Vagina (tissue), 2 donors: ENCODE results near the gene CAMK2B.

ENCODE experiments used
- POLR2A ChIP-seq, 2 donors: fragments of 450-650 bp; IDR thresholded peaks; one replicate each; pipeline ENCODE4 v1.6.1; 2017; ENCODE audit warnings: antibody characterized with exemption in 2 of 2, mild to moderate bottlenecking in 2 of 2, moderate library complexity in 2 of 2
- POLR2AphosphoS5 ChIP-seq, 2 donors: sonication (generic); formaldehyde crosslinking; IDR thresholded peaks; one replicate each; pipeline ENCODE4 v1.9.0; 2017; ENCODE audit warnings: antibody characterized with exemption in 2 of 2, mild to moderate bottlenecking in 2 of 2, low read depth in 1 of 2; ENCODE audit not compliant: insufficient read depth in 1 of 2
- TF ChIP-seq, protein P1 (sequence below), 3 experiments: fragments of 450-650 bp in 2 of 3; fragments of 200-600 bp in 1 of 3; sonication (generic) in 1 of 3; IDR thresholded peaks; one replicate each; pipeline ENCODE4 v1.5.1; 2017 to 2019; ENCODE audit warnings: antibody characterized with exemption in 3 of 3, mild to moderate bottlenecking in 2 of 3, moderate library complexity in 2 of 3

DNA sequence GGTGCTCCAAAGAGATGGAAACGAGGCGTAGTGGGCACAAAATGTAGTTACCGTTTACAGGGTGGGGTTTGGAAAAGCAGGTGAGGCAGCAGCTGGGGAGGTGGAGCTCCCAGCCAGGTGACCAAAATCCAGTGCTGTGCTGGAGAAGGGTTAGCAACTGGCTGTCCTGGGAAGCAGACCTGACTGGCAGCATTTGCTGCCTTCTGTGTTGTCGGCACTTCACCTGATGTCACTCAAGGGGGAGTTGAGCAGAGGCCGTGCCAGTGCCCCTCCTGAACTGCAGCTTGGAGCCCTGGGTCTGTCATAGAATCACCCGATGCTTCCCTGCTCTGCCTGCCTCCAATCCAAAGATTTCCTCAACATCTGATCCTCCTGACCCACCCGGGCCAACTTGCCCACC is 148.9 kb downstream of the CAMK2B start:
- no peak for TF ChIP-seq POLR2A (IDR thresholded peaks at IDR 0.05)
- TF ChIP-seq, protein P1, sequence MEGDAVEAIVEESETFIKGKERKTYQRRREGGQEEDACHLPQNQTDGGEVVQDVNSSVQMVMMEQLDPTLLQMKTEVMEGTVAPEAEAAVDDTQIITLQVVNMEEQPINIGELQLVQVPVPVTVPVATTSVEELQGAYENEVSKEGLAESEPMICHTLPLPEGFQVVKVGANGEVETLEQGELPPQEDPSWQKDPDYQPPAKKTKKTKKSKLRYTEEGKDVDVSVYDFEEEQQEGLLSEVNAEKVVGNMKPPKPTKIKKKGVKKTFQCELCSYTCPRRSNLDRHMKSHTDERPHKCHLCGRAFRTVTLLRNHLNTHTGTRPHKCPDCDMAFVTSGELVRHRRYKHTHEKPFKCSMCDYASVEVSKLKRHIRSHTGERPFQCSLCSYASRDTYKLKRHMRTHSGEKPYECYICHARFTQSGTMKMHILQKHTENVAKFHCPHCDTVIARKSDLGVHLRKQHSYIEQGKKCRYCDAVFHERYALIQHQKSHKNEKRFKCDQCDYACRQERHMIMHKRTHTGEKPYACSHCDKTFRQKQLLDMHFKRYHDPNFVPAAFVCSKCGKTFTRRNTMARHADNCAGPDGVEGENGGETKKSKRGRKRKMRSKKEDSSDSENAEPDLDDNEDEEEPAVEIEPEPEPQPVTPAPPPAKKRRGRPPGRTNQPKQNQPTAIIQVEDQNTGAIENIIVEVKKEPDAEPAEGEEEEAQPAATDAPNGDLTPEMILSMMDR (IDR thresholded peaks at IDR 0.05) = no peak
- no peak for TF ChIP-seq POLR2AphosphoS5 (IDR thresholded peaks at IDR 0.05; ENCODE audit: insufficient read depth in 1 of 2, low read depth in 1 of 2)
